Measurements from ENCODE around the gene PLEKHG4.
A peak's percentile ranks its signal among the peaks of the same experiment; 100 is the strongest.

The PLEKHG4 gene, protein sequence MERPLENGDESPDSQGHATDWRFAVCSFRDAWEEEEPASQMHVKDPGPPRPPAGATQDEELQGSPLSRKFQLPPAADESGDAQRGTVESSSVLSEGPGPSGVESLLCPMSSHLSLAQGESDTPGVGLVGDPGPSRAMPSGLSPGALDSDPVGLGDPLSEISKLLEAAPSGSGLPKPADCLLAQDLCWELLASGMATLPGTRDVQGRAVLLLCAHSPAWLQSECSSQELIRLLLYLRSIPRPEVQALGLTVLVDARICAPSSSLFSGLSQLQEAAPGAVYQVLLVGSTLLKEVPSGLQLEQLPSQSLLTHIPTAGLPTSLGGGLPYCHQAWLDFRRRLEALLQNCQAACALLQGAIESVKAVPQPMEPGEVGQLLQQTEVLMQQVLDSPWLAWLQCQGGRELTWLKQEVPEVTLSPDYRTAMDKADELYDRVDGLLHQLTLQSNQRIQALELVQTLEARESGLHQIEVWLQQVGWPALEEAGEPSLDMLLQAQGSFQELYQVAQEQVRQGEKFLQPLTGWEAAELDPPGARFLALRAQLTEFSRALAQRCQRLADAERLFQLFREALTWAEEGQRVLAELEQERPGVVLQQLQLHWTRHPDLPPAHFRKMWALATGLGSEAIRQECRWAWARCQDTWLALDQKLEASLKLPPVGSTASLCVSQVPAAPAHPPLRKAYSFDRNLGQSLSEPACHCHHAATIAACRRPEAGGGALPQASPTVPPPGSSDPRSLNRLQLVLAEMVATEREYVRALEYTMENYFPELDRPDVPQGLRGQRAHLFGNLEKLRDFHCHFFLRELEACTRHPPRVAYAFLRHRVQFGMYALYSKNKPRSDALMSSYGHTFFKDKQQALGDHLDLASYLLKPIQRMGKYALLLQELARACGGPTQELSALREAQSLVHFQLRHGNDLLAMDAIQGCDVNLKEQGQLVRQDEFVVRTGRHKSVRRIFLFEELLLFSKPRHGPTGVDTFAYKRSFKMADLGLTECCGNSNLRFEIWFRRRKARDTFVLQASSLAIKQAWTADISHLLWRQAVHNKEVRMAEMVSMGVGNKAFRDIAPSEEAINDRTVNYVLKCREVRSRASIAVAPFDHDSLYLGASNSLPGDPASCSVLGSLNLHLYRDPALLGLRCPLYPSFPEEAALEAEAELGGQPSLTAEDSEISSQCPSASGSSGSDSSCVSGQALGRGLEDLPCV

DNA sequence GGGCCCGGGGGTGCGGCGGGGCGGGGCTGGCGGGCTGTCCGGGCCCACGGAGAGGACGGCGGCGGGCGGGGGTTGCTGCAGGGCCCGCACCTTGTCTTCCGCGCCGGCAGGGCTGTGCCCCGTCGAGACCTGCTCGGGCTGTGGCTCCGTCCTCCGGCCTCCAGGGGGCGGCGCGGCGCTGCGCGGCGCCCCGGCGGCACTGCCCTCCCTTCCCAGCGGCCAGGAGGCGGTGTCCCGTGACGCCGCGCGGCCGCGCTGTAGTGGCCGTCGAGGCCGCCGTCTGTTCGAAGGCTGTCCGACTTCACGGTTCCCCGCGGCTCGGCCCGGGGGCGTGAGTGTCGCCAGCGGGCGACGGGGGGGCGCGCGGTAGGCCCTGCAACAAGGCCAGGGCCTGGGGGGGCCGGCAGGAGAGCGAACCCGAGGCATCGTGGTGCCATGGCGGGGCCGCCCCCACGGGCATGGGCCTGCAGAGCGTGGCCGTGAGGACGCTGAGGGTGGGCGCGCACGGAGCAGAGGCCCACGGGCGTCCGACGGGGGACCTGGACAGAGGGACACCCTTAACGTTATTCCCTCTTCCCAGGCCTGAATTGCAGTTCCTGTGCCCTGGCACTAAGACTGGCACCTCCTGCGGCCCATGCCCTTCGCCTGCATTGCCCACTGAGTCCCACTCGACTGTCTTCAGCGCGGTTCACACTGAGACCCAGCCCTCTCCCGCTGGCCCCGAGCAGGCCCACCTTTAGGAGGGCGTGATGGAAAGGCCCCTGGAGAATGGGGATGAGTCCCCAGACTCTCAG is at the start of gene PLEKHG4:
Gene PLEKHG4, plus strand, starts transcription at position 237 of the 794 bp plus-strand sequence. Its CDS starts 513 bp downstream, at position 750.
- peak; percentile 69 to 73 for DNase-seq (ENCODE audit: low read depth in 1 of 2, low spot score in 1 of 2)

DNA sequence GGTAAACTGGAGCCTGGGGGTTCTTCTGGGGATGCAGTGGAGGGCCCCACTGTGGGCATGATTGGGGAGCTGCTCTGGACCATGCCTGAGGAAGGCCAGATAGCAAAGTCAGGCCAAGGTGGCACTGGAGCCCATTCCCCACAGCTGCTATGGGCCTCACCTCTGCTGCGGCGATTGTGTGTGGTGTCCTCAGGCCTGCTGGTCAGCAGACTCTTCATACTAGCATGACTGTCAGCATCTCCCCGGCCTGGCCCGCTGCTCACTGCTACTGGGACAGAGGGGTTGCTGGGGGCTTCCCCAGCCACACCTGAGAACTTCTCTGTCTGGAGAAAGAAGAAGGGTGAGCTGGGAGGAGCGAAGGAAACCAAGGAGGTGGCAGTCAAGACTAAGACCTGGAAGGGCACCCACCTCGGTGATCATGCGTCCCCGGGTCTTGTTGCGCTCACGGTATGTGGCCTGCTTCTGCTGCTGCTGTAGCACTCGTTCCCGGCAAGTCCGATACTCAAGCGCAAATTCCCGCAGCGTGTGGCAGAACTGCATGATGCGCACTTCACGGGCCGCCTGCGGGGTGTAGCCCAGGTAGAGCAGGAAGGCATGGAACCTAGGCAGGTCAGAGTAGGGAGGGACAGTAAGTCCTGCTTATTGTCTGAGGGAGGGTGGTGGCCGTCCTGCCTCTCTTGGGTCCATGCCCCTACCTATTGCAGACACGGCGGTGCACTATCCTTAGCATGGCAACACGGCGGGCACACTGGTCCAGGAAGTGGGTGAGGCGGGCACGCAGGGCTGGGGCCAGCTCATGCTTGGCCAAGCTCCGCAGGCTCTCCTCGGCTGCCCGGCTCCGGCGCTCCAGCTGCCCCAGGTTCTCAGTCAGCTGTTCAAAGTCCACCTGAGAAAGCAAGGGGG is 49.2 kb upstream of the PLEKHG4 start:
- DNase-seq (ENCODE audit: low read depth in 1 of 2, low spot score in 1 of 2) = no peak

DNA sequence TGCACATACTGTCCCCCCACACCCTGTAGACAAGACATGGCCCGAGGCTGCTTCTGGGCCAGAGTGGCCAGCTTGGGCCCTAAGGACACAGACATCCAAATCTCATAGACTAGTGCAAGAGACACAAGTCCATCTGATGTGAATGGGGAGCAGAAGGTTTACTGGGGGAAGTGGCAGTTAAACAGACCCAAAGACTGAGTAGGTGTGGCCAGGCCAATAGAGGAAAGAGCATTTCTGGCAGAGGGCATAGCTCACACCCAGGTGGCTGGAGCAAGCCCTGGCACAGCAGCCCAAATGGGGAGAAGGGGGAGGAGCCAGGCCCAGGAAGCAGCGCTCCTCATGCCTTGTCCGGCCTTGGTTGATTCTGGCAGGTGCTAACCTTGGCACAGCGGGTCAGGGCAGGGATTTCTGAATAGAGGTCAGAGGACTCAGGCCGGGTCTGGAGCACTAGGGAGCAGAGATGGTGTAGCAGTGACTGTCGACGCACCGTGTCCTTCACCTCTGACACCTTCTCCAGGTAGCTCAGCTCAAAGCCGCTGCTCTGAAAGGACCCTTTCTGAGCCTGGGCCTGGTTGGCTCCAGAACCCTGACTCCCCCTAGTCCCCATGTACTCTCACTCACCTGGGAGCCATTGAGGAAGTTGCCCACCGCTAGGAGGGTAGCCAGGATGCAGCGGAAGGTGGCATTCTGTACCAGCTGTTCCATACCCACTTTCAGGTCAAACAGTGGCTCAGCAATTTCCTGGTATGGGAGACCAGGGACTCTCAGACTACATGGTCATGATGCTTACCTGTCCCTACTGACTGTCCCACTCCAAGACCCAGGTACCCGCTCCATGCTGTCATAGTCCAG is 48.3 kb upstream of the PLEKHG4 start:
- no peak for DNase-seq (ENCODE audit: low read depth in 1 of 2, low spot score in 1 of 2)

DNA sequence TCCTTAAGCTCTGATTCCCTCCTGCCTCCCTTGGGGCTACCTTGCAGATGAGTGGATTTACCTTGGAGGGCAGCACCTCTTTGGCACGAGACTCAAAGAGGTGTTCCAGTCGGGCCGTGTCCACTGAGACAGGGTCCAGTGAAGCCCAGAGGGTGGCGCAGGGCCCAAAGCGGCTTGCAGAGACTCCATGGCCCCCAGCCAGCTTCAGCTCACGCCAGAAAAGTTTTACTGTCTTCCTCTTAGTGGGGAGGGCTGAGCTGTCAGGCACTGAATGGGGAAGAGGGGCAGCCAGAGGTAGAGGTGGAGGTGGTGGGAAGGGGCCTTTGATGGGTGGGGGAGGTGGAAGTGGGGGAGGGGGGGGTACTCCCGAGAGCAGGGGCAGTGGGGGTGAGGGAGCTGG is 45.7 kb upstream of the PLEKHG4 start:
- no peak for DNase-seq (ENCODE audit: low read depth in 1 of 2, low spot score in 1 of 2)

DNA sequence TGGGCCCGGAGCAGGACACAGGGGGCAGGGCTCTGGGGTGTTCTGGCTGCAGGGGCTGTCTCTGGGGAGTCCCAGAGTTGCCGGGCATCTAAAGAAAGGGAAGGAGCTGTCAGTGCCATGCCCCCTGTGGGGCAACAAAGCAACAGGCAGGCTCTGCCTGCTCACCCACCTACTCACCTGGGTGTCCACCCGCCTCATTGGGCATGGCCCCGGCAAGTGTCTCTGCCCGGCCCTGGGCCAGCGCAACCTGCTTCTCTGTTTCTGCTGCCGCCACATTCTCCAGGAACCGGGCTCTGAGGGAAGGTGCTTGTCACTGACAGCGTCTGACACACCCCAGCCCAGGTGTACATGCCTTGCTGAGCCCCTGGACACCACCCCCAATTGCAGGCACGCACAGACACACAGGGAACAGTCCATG is 45.1 kb upstream of the PLEKHG4 start:
- no peak for DNase-seq (ENCODE audit: low read depth in 1 of 2, low spot score in 1 of 2)

DNA sequence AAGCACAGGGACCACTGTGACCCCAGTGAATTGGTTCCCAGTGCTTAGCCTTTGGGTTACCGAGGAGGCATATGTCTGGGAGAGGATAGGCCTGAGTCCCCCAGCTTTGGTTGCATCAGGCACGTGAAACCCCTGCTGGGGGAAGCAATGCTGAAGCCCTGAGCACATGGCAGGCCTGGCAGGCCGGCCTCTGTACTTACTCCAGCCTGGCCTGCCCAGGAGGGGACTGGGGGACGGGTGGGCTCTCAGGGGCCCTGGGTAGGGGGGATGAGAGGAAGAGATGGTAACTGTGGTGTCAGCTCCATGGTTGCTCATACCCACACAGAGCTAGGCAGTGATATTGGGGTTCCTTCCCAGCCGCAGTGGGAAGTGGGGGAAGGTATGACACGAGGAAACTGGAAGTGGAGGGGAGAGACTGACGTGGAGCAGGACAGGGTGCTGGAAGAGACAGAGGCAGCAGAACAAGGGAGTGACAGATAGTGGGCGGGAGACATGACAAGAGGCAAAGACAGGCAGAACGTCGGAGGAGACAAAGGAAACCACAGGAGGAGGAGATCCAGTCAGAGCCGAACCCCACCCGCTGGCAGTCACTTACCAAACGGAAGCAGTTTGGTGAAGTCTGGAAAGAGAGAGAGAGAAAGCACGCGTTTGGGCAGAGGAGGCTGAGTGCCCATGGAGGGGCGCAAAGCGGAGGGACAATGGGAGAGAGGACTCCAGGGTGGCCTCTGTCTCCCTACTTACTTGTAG is 43.3 kb upstream of the PLEKHG4 start:
- no peak for DNase-seq (ENCODE audit: low read depth in 1 of 2, low spot score in 1 of 2)

DNA sequence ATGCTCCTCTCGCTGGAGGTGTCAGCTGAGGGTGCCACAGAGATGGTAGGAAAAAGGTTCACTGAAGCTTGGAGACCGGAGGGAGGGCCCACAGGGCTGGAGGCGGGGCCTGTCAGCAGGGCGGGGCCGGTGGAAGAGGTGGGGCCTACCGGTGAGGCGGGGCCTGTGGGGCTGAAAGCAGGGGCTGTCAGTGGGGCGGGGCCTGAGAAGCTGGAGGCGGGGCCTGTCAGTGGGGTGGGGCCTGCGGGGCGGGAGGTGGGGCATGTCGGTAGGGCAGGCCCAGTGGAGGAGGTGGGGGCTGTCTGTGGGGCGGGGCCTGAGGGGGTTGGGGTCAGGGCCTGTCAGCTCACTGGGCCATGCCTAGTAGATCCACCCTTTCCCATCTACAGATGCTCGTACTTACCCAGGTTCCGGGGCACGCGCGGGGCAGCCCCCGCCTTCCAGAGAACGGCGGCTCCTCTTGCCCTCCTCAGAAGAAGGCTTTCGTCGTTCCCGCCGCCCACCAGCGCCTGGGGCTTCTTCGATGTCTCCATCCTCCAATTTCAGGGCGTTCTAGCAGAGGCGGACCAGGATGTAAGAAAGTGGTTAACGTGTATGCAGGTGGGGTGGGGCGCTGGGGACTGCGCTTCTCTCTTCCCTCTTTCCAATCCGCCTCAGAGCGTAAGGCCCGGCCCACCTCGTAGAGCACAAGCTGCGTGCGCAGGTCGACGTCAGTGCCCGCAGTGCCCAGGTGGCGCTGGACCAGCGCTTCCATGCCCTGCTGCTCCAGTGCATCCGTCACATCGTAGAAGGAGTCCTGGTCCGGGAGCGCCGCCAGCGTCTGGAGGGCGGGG is 42.6 kb upstream of the PLEKHG4 start:
- peak; percentile 65 to 67 for DNase-seq (ENCODE audit: low read depth in 1 of 2, low spot score in 1 of 2)

DNA sequence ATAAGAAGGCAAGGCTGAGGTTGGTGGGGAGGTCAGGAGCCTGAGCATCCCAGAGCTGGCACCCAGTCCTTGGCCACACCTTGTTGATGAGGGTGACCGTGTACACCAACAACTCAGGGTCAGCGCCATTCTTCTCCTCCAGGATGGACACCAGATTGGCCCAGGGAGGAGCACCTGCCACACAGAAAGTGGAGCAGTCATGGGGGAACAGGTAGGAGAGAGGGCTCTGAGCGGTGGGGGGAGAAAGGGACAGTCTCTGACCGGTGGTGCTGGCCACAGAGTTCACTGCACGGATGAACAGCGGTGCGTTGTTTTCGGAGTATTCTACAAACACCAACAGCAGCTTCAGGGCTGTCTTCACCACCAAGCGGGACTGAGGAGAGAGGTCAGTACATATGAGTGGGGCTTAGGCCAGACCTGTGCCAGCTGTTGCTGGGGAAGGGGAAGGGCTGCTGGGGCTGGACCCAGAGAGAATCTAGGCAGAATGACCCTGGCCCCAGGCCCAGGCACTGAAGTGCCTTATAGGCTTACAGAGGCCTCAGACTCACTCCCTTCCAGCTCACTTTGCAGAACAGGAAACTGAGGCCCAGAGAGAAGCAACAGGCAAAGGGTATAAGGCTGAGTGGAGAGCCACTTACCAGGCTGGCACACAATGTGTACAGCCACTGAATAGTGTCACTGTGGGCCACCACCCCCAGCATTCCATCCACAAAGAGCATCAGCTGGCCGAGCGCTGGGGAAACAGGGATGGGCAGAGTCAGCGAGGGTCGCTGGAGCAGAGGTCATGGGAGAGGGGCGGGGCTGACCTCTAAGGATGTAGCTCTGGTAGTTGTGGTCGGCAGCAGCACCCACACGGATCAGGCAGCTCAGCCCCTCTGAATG is 41.7 kb upstream of the PLEKHG4 start:
- DNase-seq (ENCODE audit: low read depth in 1 of 2, low spot score in 1 of 2) = no peak

DNA sequence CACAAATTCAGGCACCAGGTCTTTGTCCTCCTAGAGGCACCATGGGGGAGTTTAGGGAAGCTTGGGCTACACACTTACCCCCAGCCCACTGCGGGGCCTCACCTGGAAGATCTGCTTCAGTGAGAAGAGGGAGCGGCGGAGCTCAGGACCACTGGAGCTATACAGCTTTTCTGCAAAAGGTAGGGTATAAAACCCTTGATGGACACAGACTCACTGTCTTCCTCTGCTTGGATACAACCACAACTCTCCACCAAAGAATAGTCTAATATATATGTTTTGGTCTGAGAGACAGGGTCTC is 41.1 kb upstream of the PLEKHG4 start:
- DNase-seq (ENCODE audit: low read depth in 1 of 2, low spot score in 1 of 2) = no peak

DNA sequence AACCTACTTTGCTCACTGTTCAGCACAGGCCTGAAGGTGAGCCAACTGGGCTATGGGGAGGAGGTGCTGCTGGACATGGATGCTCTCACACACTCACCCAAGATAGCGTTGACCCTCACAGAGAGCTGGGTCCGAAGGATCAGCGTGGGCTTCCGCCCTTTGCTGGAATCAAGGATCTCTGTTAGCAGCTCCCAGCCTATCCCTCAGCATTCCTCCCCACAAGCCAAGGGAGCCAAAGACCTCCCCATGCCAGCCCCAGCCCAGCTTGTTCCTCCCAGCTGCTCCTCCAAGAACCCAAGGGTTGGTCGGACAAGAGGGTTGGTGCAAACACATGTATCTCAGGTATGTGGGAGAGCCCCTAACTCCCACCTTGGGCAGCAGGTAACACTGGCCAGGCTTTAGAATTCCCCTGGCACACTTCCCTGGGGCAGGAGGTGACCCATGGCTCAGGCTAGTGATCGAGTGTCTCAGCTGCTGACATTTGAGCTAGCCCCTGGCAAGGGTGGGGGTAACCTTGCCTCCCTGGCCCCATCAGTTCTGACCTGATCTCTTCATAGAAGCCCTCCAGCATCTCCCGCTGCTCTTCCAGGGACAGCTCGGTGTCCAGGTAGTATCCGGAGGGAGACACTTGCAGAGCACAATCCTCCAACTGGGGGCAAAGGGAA is 40.4 kb upstream of the PLEKHG4 start:
- no peak for DNase-seq (ENCODE audit: low read depth in 1 of 2, low spot score in 1 of 2)

DNA sequence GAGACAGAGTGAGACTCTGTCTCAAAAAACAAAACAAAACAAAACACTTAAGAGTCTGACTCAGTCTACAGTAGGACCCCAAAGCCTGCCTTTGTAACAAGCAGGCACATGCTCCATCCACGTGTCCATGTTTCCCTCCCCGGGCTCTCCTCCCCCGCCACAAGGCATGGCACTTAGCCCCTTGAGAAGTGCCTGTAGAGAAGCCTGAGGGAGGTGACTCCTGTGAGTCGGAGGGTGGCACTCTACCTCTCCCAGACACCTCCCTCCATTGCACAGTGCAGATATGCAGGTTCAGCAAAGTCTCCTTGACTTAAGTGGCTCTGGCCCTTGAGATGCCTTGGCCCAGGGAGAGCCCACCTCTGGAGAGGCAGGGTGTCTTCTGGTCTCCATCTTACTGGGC is 38.8 kb upstream of the PLEKHG4 start:
- no peak for DNase-seq (ENCODE audit: low read depth in 1 of 2, low spot score in 1 of 2)

DNA sequence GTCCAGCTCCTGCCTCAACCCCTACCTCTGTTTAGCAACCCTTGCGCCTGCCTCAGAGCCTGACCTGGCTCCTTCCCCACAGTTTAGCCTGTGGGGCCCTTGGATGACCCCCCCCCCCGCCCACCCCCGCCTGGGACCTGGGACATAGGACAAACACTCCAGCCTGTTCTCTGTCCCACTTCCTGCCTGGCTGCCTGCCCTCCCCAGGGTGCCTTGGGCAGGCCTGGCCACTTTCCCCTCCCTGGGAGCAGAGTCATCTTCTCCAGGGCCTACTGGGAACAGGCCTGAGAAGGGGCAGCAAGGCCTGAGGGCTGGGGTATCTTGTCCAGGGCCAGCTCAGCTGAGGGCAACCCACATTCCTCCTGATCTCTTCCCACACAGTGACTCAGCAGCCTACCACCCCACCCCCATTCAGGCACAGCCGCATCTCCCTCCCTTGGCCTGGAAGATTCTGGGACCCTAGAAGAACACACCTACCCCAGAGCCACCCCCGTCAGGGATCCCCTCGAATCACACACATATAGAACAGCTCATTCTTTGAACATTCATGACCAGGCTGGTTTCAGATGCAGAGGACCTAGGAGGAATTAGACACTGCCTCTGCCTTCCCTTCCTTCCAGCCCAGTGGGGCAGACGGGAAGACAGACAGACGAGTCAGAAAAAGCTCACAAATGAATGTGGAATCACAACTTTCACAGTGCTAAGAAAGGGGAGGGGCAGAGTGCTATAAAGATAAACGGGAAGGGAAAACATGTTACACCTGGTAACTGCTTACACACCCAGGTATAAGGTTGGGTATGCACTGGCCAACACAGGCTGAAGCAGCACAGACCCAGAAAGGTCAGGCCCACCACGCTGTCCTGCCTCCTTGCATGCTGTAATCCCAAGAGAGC is 38.1 kb upstream of the PLEKHG4 start:
- no peak for DNase-seq (ENCODE audit: low read depth in 1 of 2, low spot score in 1 of 2)

DNA sequence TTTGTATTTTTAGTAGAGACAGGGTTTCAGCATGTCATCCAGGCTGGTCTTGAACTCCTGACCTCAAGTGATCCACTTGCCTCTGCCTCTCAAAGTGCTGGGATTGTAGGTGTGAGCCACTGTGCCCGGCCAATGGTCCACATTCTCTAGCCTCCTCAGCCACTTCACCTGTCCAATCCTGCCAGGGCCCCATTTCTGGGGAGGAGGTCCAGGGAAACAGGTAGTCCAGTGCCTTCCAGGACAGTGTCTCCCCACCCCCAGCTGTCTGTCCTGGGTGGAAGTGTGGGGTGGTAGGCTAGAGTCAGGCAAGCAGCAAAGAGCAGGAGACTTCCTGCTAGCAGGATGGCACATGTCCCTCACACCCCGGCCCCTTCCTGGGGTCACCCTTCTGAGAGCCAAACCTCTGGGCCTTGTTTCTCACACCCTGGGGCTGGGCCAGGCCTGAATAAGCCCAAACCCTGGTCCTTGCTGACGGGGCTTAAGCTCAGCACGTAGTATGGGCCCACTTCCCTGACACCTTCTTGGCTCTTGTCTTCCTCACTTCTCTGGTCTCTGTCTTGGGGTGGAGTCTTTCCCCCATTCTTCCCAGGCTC is 37.1 kb upstream of the PLEKHG4 start:
- DNase-seq (ENCODE audit: low read depth in 1 of 2, low spot score in 1 of 2) = no peak

DNA sequence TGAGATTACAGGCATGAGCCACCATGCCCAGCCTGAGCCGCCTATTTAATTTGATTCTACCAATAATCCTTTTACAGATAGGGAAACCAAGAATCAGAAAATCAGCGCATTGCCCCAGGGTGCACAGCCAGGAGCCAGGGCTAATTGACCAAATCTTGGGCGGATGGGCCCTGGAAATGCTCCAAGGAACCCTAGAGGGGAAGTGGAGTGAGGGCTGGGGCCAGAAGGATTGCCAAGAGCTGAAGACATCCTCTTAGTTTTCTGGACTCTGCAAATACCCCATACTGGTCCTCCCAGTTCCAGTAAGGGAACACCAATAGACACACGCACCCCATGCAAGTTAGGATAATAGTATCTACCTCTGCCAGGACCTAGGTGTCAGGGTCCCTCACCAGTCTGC is 35.9 kb upstream of the PLEKHG4 start:
- DNase-seq (ENCODE audit: low read depth in 1 of 2, low spot score in 1 of 2) = no peak

All from activated CD4-positive, alpha-beta T cell treated with anti-CD3 and anti-CD28 coated beads, Interleukin-2, amount 50 U/mL, for 24 hours (primary cell).